A673 (cell line): ENCODE measurements around the gene C14orf132. TPM values are rescaled to one million over a fixed set of nuclear protein-coding genes. Genes with fewer than 3 reads are reported as not detected.

Experiments used
- BruUV-seq: library from RNA; stranded (reverse); fragments of 400-500 nt; replicated peaks from 2 replicates; lab custom pipeline; 2021; lab: Mats Ljungman, UMichigan
- CTCF ChIA-PET: fragments of 300-600 bp; sonication (Branson Sonifier 250); formaldehyde crosslinking; loops from one replicate; lab custom pipeline; 2022; ENCODE audit warnings: antibody characterized with exemption; lab: Charles Lee
- POLR2A ChIA-PET: fragments of 300-600 bp; sonication (Branson Sonifier 250); formaldehyde crosslinking; loops from one replicate; lab custom pipeline; 2022; ENCODE audit warnings: antibody characterized with exemption; ENCODE audit not compliant: low non-redundant PET; lab: Charles Lee
- DNase-seq: peaks from one replicate; pipeline ENCODE4 v3.0.0-alpha.2; 2015; ENCODE audit warnings: low spot score
- H3K27ac ChIP-seq: fragments of 200-600 bp; sonication (generic); 2 replicates; pipeline ENCODE4 v1.5.1; 2016; ENCODE audit warnings: mixed run types, low read depth, mild to moderate bottlenecking, mixed read lengths, antibody characterized with exemption, low read length; ENCODE audit not compliant: poor library complexity, severe bottlenecking
- H3K27me3 ChIP-seq: fragments of 200-600 bp; sonication (generic); replicated peaks from 2 replicates; pipeline ENCODE4 v1.6.1; 2017; ENCODE audit warnings: mixed run types, low read depth, mild to moderate bottlenecking, mixed read lengths, antibody characterized with exemption, low read length; ENCODE audit not compliant: insufficient read depth, poor library complexity
- H3K36me3 ChIP-seq: fragments of 200-600 bp; sonication (generic); 2 replicates; pipeline ENCODE4 v1.6.1; 2016; ENCODE audit warnings: mixed run types, mild to moderate bottlenecking, mixed read lengths, antibody characterized with exemption, low read length; ENCODE audit not compliant: insufficient read depth, poor library complexity, severe bottlenecking
- H3K4me1 ChIP-seq: fragments of 200-600 bp; sonication (generic); 2 replicates; pipeline ENCODE4 v1.6.1; 2017; ENCODE audit warnings: mixed run types, mild to moderate bottlenecking, mixed read lengths, antibody characterized with exemption, low read length; ENCODE audit not compliant: insufficient read depth, poor library complexity, severe bottlenecking
- H3K4me3 ChIP-seq: fragments of 200-600 bp; sonication (generic); 2 replicates; pipeline ENCODE4 v1.5.1; 2016; ENCODE audit warnings: low read depth, mixed run types, mild to moderate bottlenecking, mixed read lengths, low read length; ENCODE audit not compliant: poor library complexity, severe bottlenecking
- H3K9me3 ChIP-seq: fragments of 200-600 bp; sonication (generic); 2 replicates; pipeline ENCODE4 v1.6.1; 2016; ENCODE audit warnings: mixed run types, low read depth, mild to moderate bottlenecking, mixed read lengths, antibody characterized with exemption, low read length; ENCODE audit not compliant: poor library complexity, severe bottlenecking
- CTCF ChIP-seq: fragments of 300-800, 200-600 bp; sonication (generic); conservative IDR thresholded peaks from 2 replicates; pipeline ENCODE4 v1.5.1; 2017; ENCODE audit warnings: low read depth, mild to moderate bottlenecking, antibody characterized with exemption, low read length, moderate library complexity, mixed read lengths
- EZH2 ChIP-seq: fragments of 200-600 bp; sonication (generic); IDR thresholded peaks from 2 replicates; pipeline ENCODE4 v1.6.1; 2017; ENCODE audit warnings: borderline replicate concordance, low read depth, mild to moderate bottlenecking, mixed read lengths, antibody characterized with exemption, low read length; ENCODE audit not compliant: poor library complexity, severe bottlenecking
- intact Hi-C: fragments of 100-400 bp; cut with micrococcal nuclease; formaldehyde crosslinking; loops from one replicate; pipeline ENCODE4 v1.10.0; 2022; ENCODE audit not compliant: unreplicated experiment
- total RNA-seq: library from RNA; stranded (reverse); gene quantifications from 2 replicates; pipeline ENCODE4 v1.2.3, GENCODE V29; 2021

C14orf132 gene
- total RNA-seq, 1 experiment from 2014 or later, result 8.3 TPM

GRCh38 chr14:96029089-96029645, 10.0 kb upstream of the C14orf132 start:
- BruUV-seq, result no TSS peak
- Histone ChIP-seq H3K36me3 (no peaks in the 10 kb centered on the region), H3K4me3 (no peak overlapping the region), H3K4me1 (no peaks in the 10 kb centered on the region), H3K9me3 (no peaks in the 10 kb centered on the region), H3K27ac (no peak overlapping the region), H3K27me3 (peaks cover 3% of the 10 kb centered on the region)
- TF ChIP-seq CTCF (no peak), EZH2 (no peak)
- ChIA-PET POLR2A (no interaction called here), CTCF (no interaction called here)
- intact Hi-C loops, result no loop called here
- DNase-seq, result no peak

- intact Hi-C loops, result no loop called here
- H3K4me1 ChIP-seq, result no peaks in the 10 kb centered on the region
- BruUV-seq, result no TSS peak
- peaks cover 3% of the 10 kb centered on the region for H3K27me3 ChIP-seq
- no peak overlapping the region for H3K27ac ChIP-seq
- no peak overlapping the region for H3K4me3 ChIP-seq
- ChIA-PET CTCF (no interaction called here), POLR2A (no interaction called here)
- H3K36me3 ChIP-seq, result no peaks in the 10 kb centered on the region
- TF ChIP-seq CTCF, result no peak
- TF ChIP-seq EZH2, result no peak
- no peaks in the 10 kb centered on the region for H3K9me3 ChIP-seq
- DNase-seq, result no peak
Observed at GRCh38 chr14:96030108-96030760, 8.9 kb upstream of the C14orf132 start.

- CTCF ChIA-PET, result no interaction called here
- Histone ChIP-seq H3K9me3 (no peaks in the 10 kb centered on the region), H3K27me3 (no peaks in the 10 kb centered on the region), H3K4me3 (no peak overlapping the region), H3K4me1 (no peaks in the 10 kb centered on the region), H3K27ac (no peak overlapping the region), H3K36me3 (no peaks in the 10 kb centered on the region)
- intact Hi-C loops, result no loop called here
- BruUV-seq, result no TSS peak
- TF ChIP-seq EZH2 (no peak), CTCF (no peak)
- DNase-seq, result no peak
- POLR2A ChIA-PET, result no interaction called here
Observed at GRCh38 chr14:96031691-96032090, 7.5 kb upstream of the C14orf132 start.
